ENCODE results near the gene DDI2. TPM values are rescaled to one million over a fixed set of nuclear protein-coding genes. Genes with fewer than 3 reads are reported as not detected.

Gene DDI2
- polyA plus RNA-seq, 1 donor from 2014 or later: 3.8 TPM

GRCh38 chr1:15663925-15664324 is 46.7 kb downstream of the DDI2 start:
- Histone ChIP-seq H3K9ac (ENCODE audit: low read length) (no peak overlapping the region), H2AFZ (ENCODE audit: low read depth, low read length) (no peak overlapping the region), H3K27me3 (ENCODE audit: insufficient read depth, low read depth, low read length) (no peaks in the 10 kb centered on the region), H3K4me3 (ENCODE audit: low read length) (no peak overlapping the region), H3F3A (ENCODE audit: insufficient read depth, low read length, poor library complexity, severe bottlenecking) (no peaks in the 10 kb centered on the region), H3K27ac (ENCODE audit: low read length) (no peak overlapping the region), H3K9me2 (ENCODE audit: insufficient read depth, low read length) (no peaks in the 10 kb centered on the region), H3K9me3 (ENCODE audit: low read length) (no peaks in the 10 kb centered on the region), H3K79me2 (replicated peaks; ENCODE audit: insufficient read depth, low read length) (no peaks in the 10 kb centered on the region), H4K20me1 (ENCODE audit: insufficient read depth) (no peaks in the 10 kb centered on the region), H3K36me3 (ENCODE audit: insufficient read depth, low read length) (no peaks in the 10 kb centered on the region), H3K4me2 (ENCODE audit: low read length) (no peak overlapping the region)
- TF ChIP-seq TAF1 (IDR thresholded peaks at IDR 0.05; ENCODE audit: low read depth): no peak

GRCh38 chr1:15667362-15667761 is 50.1 kb downstream of the DDI2 start:
- H4K20me1 ChIP-seq (ENCODE audit: insufficient read depth): no peaks in the 10 kb centered on the region
- H3K4me3 ChIP-seq (ENCODE audit: low read length): no peak overlapping the region
- no peaks in the 10 kb centered on the region for H3K9me2 ChIP-seq (ENCODE audit: insufficient read depth, low read length)
- no peaks in the 10 kb centered on the region for H3K9me3 ChIP-seq (ENCODE audit: low read length)
- no peak overlapping the region for H3K4me2 ChIP-seq (ENCODE audit: low read length)
- H2AFZ ChIP-seq (ENCODE audit: low read depth, low read length): no peak overlapping the region
- no peaks in the 10 kb centered on the region for H3K36me3 ChIP-seq (ENCODE audit: insufficient read depth, low read length)
- H3K27ac ChIP-seq (ENCODE audit: low read length): no peak overlapping the region
- TF ChIP-seq TAF1 (IDR thresholded peaks at IDR 0.05; ENCODE audit: low read depth): no peak
- no peaks in the 10 kb centered on the region for H3K79me2 ChIP-seq (replicated peaks; ENCODE audit: insufficient read depth, low read length)
- no peaks in the 10 kb centered on the region for H3K27me3 ChIP-seq (ENCODE audit: insufficient read depth, low read depth, low read length)
- no peak overlapping the region for H3K9ac ChIP-seq (ENCODE audit: low read length)
- H3F3A ChIP-seq (ENCODE audit: insufficient read depth, low read length, poor library complexity, severe bottlenecking): no peaks in the 10 kb centered on the region

GRCh38 chr1:15668089-15668754 is 51.0 kb downstream of the DDI2 start:
- H3F3A ChIP-seq (ENCODE audit: insufficient read depth, low read length, poor library complexity, severe bottlenecking): no peaks in the 10 kb centered on the region

More at GRCh38 chr1:15668089-15668754, 51.0 kb downstream of the DDI2 start:
- Histone ChIP-seq H3K36me3 (ENCODE audit: insufficient read depth, low read length) (no peaks in the 10 kb centered on the region), H2AFZ (ENCODE audit: low read depth, low read length) (no peak overlapping the region), H3K4me3 (ENCODE audit: low read length) (no peak overlapping the region), H3K27me3 (ENCODE audit: insufficient read depth, low read depth, low read length) (no peaks in the 10 kb centered on the region), H3K9me3 (ENCODE audit: low read length) (no peaks in the 10 kb centered on the region), H3K9me2 (ENCODE audit: insufficient read depth, low read length) (no peaks in the 10 kb centered on the region), H3K79me2 (replicated peaks; ENCODE audit: insufficient read depth, low read length) (no peaks in the 10 kb centered on the region), H4K20me1 (ENCODE audit: insufficient read depth) (no peaks in the 10 kb centered on the region), H3K4me2 (ENCODE audit: low read length) (no peak overlapping the region), H3K27ac (ENCODE audit: low read length) (no peak overlapping the region), H3K9ac (ENCODE audit: low read length) (no peak overlapping the region)
- TF ChIP-seq TAF1 (IDR thresholded peaks at IDR 0.05; ENCODE audit: low read depth) (no peak), MXI1 (conservative IDR thresholded peaks at IDR 0.05; ENCODE audit: poor library complexity, severe bottlenecking) (no peak), SMC3 (conservative IDR thresholded peaks at IDR 0.05; ENCODE audit: poor library complexity) (no peak), EZH2 (IDR thresholded peaks at IDR 0.05; ENCODE audit: borderline replicate concordance, insufficient read depth, low read length, poor library complexity, severe bottlenecking) (no peak), REST (IDR thresholded peaks at IDR 0.05; ENCODE audit: borderline replicate concordance) (no peak), POLR2AphosphoS5 (IDR thresholded peaks at IDR 0.05) (no peak), EP300 (conservative IDR thresholded peaks at IDR 0.05; ENCODE audit: poor library complexity, severe bottlenecking) (no peak), CTCF (IDR thresholded peaks at IDR 0.05; ENCODE audit: poor library complexity, severe bottlenecking) (no peak), RAD21 (conservative IDR thresholded peaks at IDR 0.05) (no peak)

Measured in neural cell (in vitro differentiated cells).